CD4-positive, alpha-beta T cell (primary cell): ENCODE results near the gene SIN3B. TPM values are rescaled to one million over a fixed set of nuclear protein-coding genes. Genes with fewer than 3 reads are reported as not detected.

ENCODE experiments used
- ATAC-seq: fragments of 200-7000 bp; cut with Tn5 transposase; one replicate; pipeline ENCODE4 v1.10.0; 2022; ENCODE audit warnings: mild to moderate bottlenecking; ENCODE audit not compliant: poor library complexity
- CTCF ChIA-PET: fragments of 350-600 bp; sonication (Branson Sonifier 250); formaldehyde crosslinking; loops from one replicate; lab custom pipeline; 2021; ENCODE audit warnings: antibody characterized with exemption, inconsistent platforms; lab: Charles Lee
- POLR2A ChIA-PET: fragments of 350-600 bp; sonication (Branson Sonifier 250); formaldehyde crosslinking; loops from one replicate; lab custom pipeline; 2021; ENCODE audit warnings: antibody characterized with exemption, inconsistent platforms; lab: Charles Lee
- DNase-seq, 14 experiments: peaks; one replicate each; pipeline ENCODE4 v3.0.0-alpha.2; 2013 to 2020; ENCODE audit warnings: mixed read lengths in 2 of 14
- H3K27ac ChIP-seq, 2 donors: one replicate each; pipeline versions ENCODE4 v1.5.1 to v1.7.0; 2013; ENCODE audit warnings: low read length in 2 of 2, low read depth in 1 of 2, mild to moderate bottlenecking in 1 of 2
- H3K27me3 ChIP-seq, 2 experiments: 1 replicate in 1 of 2; 2 replicates in 1 of 2; pipeline versions ENCODE4 v1.6.1 to v1.7.0; 2013; ENCODE audit warnings: low read length in 2 of 2, control low read depth in 1 of 2, mild to moderate bottlenecking in 1 of 2, moderate library complexity in 1 of 2; ENCODE audit not compliant: insufficient read depth in 2 of 2, control insufficient read depth in 1 of 2
- H3K36me3 ChIP-seq: one replicate; pipeline ENCODE4 v1.6.1; 2013; ENCODE audit warnings: low read length, control low read depth; ENCODE audit not compliant: insufficient read depth
- H3K4me1 ChIP-seq: one replicate; pipeline ENCODE4 v1.6.1; 2013; ENCODE audit warnings: low read length, control low read depth; ENCODE audit not compliant: insufficient read depth
- H3K4me3 ChIP-seq: one replicate; pipeline ENCODE4 v1.5.1; 2013; ENCODE audit warnings: mild to moderate bottlenecking, low read length, moderate library complexity
- H3K9me3 ChIP-seq, 2 experiments: 1 replicate in 1 of 2; 2 replicates in 1 of 2; pipeline versions ENCODE4 v1.6.1 to v1.7.0; 2013; ENCODE audit warnings: low read length in 2 of 2, mild to moderate bottlenecking in 2 of 2, control low read depth in 1 of 2, moderate library complexity in 1 of 2; ENCODE audit not compliant: control insufficient read depth in 1 of 2, insufficient read depth in 1 of 2
- H3K27ac Mint-ChIP-seq: one replicate; pipeline ENCODE4 v1.8.0; 2020; ENCODE audit warnings: mixed read lengths
- H3K27me3 Mint-ChIP-seq: one replicate; pipeline ENCODE4 v1.8.0; 2021; ENCODE audit warnings: mixed read lengths
- H3K36me3 Mint-ChIP-seq: one replicate; pipeline ENCODE4 v1.8.0; 2021; ENCODE audit warnings: low read depth, mixed read lengths
- H3K4me1 Mint-ChIP-seq: one replicate; pipeline ENCODE4 v1.8.0; 2021; ENCODE audit warnings: low read depth, mixed read lengths
- H3K4me3 Mint-ChIP-seq: one replicate; pipeline ENCODE4 v1.8.0; 2020; ENCODE audit warnings: mild to moderate bottlenecking, mixed read lengths
- H3K9me3 Mint-ChIP-seq: one replicate; pipeline ENCODE4 v1.8.0; 2020; ENCODE audit warnings: mixed read lengths
- intact Hi-C, 2 experiments: fragments of 100-400 bp; cut with DNase I in 1 of 2; cut with micrococcal nuclease in 1 of 2; formaldehyde crosslinking; loops; one replicate each; pipeline versions ENCODE4 v1.15.1 to v1.9.0; 2023 to 2025; cut with DNase I, micrococcal nuclease
- total RNA-seq, 174 experiments: library from RNA in 2 of 174; stranded (reverse) in 2 of 174; gene quantifications; one replicate each; pipeline ENCODE4 v1.2.3 and lab custom pipeline; 2021 to 2026
- TF ChIP-seq, protein P1 (sequence below): fragments of 200-600 bp; IDR thresholded peaks from one replicate; pipeline ENCODE4 v1.8.0; 2022; ENCODE audit warnings: antibody characterized with exemption, mild to moderate bottlenecking

Gene SIN3B
- total RNA-seq, 2 experiments from 2014 or later, result 52.4 to 53.7 TPM

GRCh38 chr19:16860118-16860517 is 30.9 kb downstream of the SIN3B start:
- Mint-ChIP-seq H3K27me3 (no peaks in the 10 kb centered on the region), H3K4me1 (no peaks in the 10 kb centered on the region), H3K27ac (no peak overlapping the region), H3K36me3 (peaks cover 61% of the 10 kb centered on the region), H3K9me3 (no peaks in the 10 kb centered on the region), H3K4me3 (no peak overlapping the region)
- no peaks in the 10 kb centered on the region for H3K9me3 ChIP-seq
- no peaks in the 10 kb centered on the region for H3K4me1 ChIP-seq
- intact Hi-C loops, result no loop called here
- DNase-seq (no peak), ATAC-seq (no peak)
- no peaks in the 10 kb centered on the region for H3K27me3 ChIP-seq
- H3K4me3 ChIP-seq, result no peak overlapping the region
- ChIA-PET POLR2A (no interaction called here), CTCF (no interaction called here)
- TF ChIP-seq, protein P1, sequence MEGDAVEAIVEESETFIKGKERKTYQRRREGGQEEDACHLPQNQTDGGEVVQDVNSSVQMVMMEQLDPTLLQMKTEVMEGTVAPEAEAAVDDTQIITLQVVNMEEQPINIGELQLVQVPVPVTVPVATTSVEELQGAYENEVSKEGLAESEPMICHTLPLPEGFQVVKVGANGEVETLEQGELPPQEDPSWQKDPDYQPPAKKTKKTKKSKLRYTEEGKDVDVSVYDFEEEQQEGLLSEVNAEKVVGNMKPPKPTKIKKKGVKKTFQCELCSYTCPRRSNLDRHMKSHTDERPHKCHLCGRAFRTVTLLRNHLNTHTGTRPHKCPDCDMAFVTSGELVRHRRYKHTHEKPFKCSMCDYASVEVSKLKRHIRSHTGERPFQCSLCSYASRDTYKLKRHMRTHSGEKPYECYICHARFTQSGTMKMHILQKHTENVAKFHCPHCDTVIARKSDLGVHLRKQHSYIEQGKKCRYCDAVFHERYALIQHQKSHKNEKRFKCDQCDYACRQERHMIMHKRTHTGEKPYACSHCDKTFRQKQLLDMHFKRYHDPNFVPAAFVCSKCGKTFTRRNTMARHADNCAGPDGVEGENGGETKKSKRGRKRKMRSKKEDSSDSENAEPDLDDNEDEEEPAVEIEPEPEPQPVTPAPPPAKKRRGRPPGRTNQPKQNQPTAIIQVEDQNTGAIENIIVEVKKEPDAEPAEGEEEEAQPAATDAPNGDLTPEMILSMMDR, result no peak
- H3K36me3 ChIP-seq, result peaks cover 37% of the 10 kb centered on the region
- H3K27ac ChIP-seq, result no peak overlapping the region

GRCh38 chr19:16861011-16861410 is 31.8 kb downstream of the SIN3B start:
- Histone ChIP-seq H3K9me3 (no peaks in the 10 kb centered on the region), H3K4me3 (no peak overlapping the region), H3K27me3 (no peaks in the 10 kb centered on the region), H3K27ac (no peak overlapping the region), H3K36me3 (peaks cover 43% of the 10 kb centered on the region), H3K4me1 (no peaks in the 10 kb centered on the region)
- H3K36me3 Mint-ChIP-seq, result peaks cover 66% of the 10 kb centered on the region
- H3K27me3 Mint-ChIP-seq, result no peaks in the 10 kb centered on the region
- TF ChIP-seq, protein P1, result no peak
- H3K4me1 Mint-ChIP-seq, result no peaks in the 10 kb centered on the region
- ChIA-PET CTCF (no interaction called here), POLR2A (no interaction called here)
- no peak overlapping the region for H3K4me3 Mint-ChIP-seq
- no peaks in the 10 kb centered on the region for H3K9me3 Mint-ChIP-seq
- H3K27ac Mint-ChIP-seq, result no peak overlapping the region
- DNase-seq, result no peak
- intact Hi-C loops, result no loop called here
- no peak for ATAC-seq

- no peaks in the 10 kb centered on the region for H3K9me3 ChIP-seq
- CTCF ChIA-PET, result no interaction called here
- peaks cover 48% of the 10 kb centered on the region for H3K36me3 ChIP-seq
- no peaks in the 10 kb centered on the region for H3K9me3 Mint-ChIP-seq
- no peaks in the 10 kb centered on the region for H3K27me3 Mint-ChIP-seq
- no peaks in the 10 kb centered on the region for H3K4me1 Mint-ChIP-seq
- H3K4me3 ChIP-seq, result no peak overlapping the region
- POLR2A ChIA-PET, result no interaction called here
- ATAC-seq (no peak), DNase-seq (no peak)
- no peaks in the 10 kb centered on the region for H3K4me1 ChIP-seq
- no peak overlapping the region for H3K27ac ChIP-seq
- intact Hi-C loops, result no loop called here
- no peak overlapping the region for H3K4me3 Mint-ChIP-seq
- TF ChIP-seq, protein P1, result no peak
- no peaks in the 10 kb centered on the region for H3K27me3 ChIP-seq
- H3K27ac Mint-ChIP-seq, result no peak overlapping the region
- H3K36me3 Mint-ChIP-seq, result peaks cover 66% of the 10 kb centered on the region
Observed at GRCh38 chr19:16861834-16862233, 32.6 kb downstream of the SIN3B start.
